GM12872 (cell line): ENCODE results near the gene PGC.

ENCODE experiments used
- TF ChIP-seq, protein P1 (sequence below): IDR thresholded peaks from 3 replicates; pipeline ENCODE4 v1.5.1; 2011; ENCODE audit warnings: low read depth, mild to moderate bottlenecking, low read length, moderate library complexity; ENCODE audit not compliant: insufficient read depth

PGC gene

DNA sequence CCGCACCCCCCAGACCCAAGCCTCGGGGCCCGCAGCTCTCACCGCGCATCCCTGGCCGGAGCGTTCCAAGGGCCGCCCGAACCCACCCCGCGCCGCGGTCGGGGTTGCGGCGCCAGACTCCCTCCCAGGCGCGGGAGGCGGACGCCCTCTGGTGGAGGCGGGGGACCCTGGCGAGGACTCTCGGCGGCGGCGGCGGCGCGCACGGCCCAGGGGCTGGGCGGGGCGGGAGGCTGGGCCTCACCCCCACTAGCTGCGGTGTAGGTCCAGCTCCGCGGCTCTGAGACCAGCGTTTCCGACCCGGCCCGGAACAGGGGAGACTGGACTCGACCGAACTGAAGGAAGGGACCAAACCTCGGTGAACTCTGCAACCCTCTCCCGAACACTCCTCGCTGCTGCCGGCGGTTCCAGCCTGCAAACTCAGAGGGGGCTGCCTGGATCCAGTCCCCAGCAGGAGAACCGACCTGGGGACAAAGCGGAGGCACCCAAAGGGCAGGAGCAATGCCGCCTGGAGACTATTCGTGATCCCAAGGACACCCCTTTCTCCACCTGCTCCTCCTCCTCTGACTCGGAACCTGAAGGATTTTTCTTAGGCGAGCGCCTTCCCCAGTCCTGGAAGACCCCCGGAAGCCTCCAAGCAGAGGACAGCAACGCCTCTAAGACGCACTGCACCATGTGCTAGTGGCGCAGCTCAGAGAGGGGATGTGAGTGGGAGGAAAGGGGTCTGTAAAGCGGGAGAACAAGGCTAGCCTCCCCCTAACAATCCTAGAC is 39.4 kb upstream of the PGC start:
- TF ChIP-seq, protein P1, sequence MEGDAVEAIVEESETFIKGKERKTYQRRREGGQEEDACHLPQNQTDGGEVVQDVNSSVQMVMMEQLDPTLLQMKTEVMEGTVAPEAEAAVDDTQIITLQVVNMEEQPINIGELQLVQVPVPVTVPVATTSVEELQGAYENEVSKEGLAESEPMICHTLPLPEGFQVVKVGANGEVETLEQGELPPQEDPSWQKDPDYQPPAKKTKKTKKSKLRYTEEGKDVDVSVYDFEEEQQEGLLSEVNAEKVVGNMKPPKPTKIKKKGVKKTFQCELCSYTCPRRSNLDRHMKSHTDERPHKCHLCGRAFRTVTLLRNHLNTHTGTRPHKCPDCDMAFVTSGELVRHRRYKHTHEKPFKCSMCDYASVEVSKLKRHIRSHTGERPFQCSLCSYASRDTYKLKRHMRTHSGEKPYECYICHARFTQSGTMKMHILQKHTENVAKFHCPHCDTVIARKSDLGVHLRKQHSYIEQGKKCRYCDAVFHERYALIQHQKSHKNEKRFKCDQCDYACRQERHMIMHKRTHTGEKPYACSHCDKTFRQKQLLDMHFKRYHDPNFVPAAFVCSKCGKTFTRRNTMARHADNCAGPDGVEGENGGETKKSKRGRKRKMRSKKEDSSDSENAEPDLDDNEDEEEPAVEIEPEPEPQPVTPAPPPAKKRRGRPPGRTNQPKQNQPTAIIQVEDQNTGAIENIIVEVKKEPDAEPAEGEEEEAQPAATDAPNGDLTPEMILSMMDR = peak; percentile 67

DNA sequence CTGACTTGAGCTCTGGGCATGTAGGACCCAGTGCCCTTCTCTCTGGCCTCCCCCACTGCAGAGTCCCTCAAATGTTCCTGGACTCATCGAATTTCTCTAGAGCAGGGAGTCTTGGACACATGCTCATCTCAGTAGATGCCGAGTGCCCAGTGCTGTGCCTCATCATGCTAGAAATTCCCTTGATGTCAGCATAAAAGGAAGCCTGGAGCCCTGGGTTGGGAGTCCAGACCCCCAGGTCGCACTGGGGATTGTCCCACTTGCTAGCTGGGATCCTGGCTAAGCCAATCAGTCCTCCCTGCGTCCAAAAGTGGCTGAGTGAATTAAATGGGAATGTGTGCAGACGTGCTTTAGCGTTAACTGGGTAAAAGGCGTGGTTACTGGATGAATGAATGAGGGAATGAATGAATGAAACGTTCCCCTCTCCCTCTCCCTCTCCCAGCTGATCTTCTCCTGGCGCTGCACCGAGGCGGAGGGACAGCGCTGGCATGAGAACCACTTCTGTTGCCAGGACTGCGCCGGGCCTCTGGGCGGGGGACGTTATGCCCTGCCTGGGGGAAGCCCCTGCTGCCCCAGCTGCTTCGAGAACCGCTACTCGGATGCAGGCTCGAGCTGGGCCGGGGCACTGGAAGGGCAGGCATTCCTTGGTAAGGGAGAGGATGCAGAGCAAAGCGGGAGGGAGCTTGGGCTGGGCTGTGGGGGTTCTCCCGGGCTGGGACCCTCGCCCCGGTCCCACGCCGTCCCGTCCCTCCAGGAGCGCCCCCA is 38.7 kb upstream of the PGC start:
- TF ChIP-seq, protein P1 = no peak

DNA sequence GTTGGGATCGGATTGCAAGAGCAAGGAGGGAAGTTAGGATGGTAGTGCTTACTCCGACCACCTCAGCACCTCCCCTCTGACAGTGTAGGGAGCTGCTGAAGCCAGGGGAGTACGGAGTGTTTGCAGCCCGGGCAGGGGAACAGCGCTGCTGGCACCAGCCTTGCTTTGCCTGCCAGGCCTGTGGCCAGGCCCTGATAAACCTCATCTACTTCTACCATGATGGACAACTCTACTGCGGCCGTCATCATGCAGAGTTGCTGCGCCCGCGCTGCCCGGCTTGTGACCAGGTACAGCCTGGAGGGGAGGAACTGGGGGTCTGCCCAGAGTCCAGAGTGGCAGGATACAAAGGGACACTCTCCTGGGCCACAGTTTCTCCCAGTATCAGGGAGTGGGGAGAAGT is 38.1 kb upstream of the PGC start:
- TF ChIP-seq, protein P1 = no peak

DNA sequence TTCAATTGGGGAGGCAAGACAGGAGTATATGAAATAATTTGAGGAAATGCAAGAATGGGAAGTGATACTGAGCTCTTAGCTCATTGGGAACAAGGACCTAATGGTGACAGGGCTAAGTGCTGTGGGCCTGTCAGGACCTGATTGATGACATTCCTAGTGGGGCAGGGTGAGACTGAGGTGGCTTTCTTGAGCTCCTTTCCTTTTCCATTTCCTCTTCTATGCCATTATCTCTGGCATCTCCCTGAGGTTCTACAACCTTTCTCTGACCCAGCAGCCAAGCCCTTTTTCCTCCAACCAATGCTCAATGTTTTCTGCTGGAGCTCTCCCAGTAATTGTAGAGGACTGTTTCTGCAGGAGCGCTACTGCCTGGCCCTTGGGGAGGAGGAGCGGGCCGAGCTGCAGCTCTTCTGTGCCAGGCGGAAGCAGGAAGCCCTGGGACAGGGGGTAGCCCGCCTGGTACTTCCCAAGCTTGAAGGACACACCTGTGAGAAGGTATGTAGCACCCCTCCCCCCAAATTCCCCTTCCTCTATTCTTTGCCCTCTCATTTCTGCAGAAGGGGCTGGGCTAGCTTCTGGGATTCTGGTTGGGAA is 37.5 kb upstream of the PGC start:
- TF ChIP-seq, protein P1 = no peak

DNA sequence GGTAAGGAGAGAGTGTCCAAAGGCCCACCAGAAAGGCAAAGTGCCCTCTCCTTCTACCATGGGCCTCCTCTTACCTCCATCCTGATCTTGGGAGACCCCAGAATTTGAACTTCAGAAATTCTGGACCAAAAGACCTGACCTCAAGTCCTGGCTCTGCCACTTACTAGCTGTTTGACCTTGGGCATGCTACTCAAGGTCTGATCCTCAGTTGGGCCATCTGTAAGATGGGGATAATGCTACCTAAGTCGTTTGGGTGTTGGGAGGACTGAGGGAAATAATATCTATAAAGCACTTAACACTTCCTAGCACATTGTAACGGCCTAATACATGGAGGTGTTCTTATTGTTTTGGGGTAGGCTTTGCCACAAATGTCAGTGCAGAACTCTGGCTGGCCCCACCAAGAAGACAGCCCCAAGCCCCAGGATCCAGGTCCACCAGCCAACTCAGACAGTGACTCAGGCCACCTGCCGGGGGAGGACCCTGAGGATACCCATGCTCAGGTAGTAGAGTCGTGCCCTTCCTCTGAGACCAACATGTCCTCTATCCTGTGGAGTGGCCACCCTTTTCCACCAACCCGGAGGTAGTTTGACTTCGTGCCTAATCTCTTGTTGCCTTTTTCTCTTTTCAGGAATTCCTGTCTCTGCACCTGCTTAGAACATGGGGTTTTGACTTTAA is 36.0 kb upstream of the PGC start:
- TF ChIP-seq, protein P1 = no peak

DNA sequence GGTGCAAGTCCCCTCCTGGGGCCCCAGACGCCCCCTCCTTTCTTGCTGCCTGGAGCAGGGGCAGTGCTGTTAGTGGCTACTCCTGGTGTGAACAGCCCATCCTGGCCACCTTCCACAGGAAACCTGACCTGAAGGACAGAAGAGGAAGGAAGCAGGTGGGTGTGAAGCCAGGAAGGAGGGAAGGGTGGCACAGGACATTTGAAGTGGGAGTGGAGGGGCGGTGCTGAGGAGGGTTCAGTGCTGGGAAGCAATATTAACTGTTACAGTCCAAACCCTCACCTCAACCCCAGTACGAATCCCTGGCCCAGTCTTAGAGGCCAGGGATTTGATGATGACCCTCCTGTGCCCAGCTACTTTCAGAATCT is 34.2 kb upstream of the PGC start:
- TF ChIP-seq, protein P1 = no peak

DNA sequence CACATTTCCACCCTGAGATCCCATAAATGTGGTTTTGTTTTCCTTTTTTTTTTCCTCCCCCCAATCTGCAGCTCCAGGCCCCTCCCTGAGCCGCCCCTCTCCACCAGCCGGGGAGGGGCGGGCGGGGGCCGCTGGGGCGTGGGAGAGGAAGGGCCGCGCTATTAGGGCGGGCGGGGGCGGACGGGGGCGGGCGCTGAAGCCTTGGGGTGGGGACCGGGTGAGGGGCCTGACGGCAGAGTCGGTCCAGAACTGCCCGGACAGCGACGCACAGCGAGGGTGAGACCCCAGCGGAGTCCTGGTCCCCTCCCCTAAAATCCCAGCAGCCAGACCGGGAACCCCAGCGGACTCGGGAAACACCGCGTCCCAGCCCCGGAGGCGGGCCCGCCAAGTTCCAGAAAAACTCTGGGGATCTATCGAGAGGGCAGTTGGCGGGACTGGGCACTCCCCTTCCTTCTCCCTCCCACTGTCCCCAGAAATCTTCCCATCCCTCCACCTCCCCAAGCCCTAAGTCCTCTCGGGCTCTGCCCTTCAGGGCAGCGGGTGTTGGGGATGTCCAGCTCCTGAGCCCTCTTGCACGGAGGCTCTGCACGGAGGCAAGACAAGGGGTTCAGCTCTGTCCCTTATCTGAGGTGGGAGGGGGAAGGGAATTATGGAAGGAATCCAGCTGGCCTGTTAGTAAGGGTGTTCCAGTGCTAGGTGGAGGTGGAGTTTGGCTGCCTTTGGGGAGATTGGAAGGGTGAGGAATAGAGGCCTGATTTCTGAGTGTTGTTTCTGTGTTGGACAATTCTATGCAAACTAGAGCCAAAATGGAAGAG is 33.6 kb upstream of the PGC start, which contains the start of gene PRICKLE4:
Gene PRICKLE4 (plus strand): TSS at position 232 of the 815 bp plus-strand sequence. CDS start 2,692 bp downstream, outside the sequence.
- TF ChIP-seq, protein P1 = no peak
